ENCODE measurements around the gene NAPSA.

NAPSA gene

GRCh38 chr19:50313812-50314536 lies 51.5 kb downstream of the NAPSA start:
- no peak for DNase-seq

- DNase-seq = no peak
Measured at GRCh38 chr19:50312967-50313811, 52.2 kb downstream of the NAPSA start.

GRCh38 chr19:50311723-50312635 lies 53.5 kb downstream of the NAPSA start:
- DNase-seq = no peak

GRCh38 chr19:50310759-50311465 lies 54.5 kb downstream of the NAPSA start:
- no peak for DNase-seq

GRCh38 chr19:50309396-50310125 lies 55.9 kb downstream of the NAPSA start:
- DNase-seq = no peak

- DNase-seq = no peak
Measured at GRCh38 chr19:50308991-50309390, 56.4 kb downstream of the NAPSA start.

Data from activated CD8-positive, alpha-beta memory T cell treated with anti-CD3 and anti-CD28 coated beads for 24 hours (primary cell).